Esophagus squamous epithelium (tissue), 4 donors: ENCODE data around the gene MUS81.

Experiments used
- POLR2A ChIP-seq, 4 donors: fragments of 450-650 bp; IDR thresholded peaks; one replicate each; pipeline ENCODE4 v1.6.1; 2017; ENCODE audit warnings: antibody characterized with exemption in 4 of 4, mild to moderate bottlenecking in 4 of 4, moderate library complexity in 3 of 4
- TF ChIP-seq, protein P1 (sequence below), 6 experiments: fragments of 450-650 bp in 4 of 6; fragments of 200-600 bp in 2 of 6; sonication (generic) in 2 of 6; IDR thresholded peaks; one replicate each; pipeline ENCODE4 v1.5.1; 2016 to 2019; ENCODE audit warnings: antibody characterized with exemption in 6 of 6, mild to moderate bottlenecking in 4 of 6, moderate library complexity in 4 of 6

- TF ChIP-seq, protein P1, sequence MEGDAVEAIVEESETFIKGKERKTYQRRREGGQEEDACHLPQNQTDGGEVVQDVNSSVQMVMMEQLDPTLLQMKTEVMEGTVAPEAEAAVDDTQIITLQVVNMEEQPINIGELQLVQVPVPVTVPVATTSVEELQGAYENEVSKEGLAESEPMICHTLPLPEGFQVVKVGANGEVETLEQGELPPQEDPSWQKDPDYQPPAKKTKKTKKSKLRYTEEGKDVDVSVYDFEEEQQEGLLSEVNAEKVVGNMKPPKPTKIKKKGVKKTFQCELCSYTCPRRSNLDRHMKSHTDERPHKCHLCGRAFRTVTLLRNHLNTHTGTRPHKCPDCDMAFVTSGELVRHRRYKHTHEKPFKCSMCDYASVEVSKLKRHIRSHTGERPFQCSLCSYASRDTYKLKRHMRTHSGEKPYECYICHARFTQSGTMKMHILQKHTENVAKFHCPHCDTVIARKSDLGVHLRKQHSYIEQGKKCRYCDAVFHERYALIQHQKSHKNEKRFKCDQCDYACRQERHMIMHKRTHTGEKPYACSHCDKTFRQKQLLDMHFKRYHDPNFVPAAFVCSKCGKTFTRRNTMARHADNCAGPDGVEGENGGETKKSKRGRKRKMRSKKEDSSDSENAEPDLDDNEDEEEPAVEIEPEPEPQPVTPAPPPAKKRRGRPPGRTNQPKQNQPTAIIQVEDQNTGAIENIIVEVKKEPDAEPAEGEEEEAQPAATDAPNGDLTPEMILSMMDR (IDR thresholded peaks at IDR 0.05) = peak in 1 of 6 experiments; percentile 2
- TF ChIP-seq POLR2A (IDR thresholded peaks at IDR 0.05) = peak in 2 of 4 donors; percentile 39 to 76
These were observed 3.3 kb upstream of the MUS81 start for GRCh38 chr11:65856689-65857499.
